Transverse colon (tissue), 3 donors: Measurements from ENCODE around the gene LRRC75B.

Source experiments
- CTCF ChIP-seq, 5 experiments: fragments of 200-600 bp in 3 of 5; fragments of 450-650 bp in 2 of 5; sonication (generic) in 3 of 5; IDR thresholded peaks; 1 replicate in 2 of 5; 2 replicates in 3 of 5; pipeline ENCODE4 v1.5.1; 2016 to 2017; ENCODE audit warnings: antibody characterized with exemption in 5 of 5, inconsistent platforms in 3 of 5, mild to moderate bottlenecking in 2 of 5, moderate library complexity in 1 of 5
- POLR2A ChIP-seq: fragments of 450-650 bp; IDR thresholded peaks from one replicate; pipeline ENCODE4 v1.6.1; 2016; ENCODE audit warnings: antibody characterized with exemption, mild to moderate bottlenecking, moderate library complexity

- TF ChIP-seq POLR2A (no peak), CTCF (IDR thresholded peaks at IDR 0.05) (no peak)
Measured at GRCh38 chr22:24564376-24565058, 28.4 kb downstream of the LRRC75B start.
